Measurements from ENCODE around the gene FUT7.
"Not testable (repeated sequence)": the region's sequence is repeated elsewhere in the genome, so short reads cannot be mapped to it uniquely, and the experiment has no call there.

The FUT7 gene

GRCh38 chr9:137016436-137016835 lies 15.5 kb downstream of the FUT7 start:
- no peak for DNase-seq

DNA sequence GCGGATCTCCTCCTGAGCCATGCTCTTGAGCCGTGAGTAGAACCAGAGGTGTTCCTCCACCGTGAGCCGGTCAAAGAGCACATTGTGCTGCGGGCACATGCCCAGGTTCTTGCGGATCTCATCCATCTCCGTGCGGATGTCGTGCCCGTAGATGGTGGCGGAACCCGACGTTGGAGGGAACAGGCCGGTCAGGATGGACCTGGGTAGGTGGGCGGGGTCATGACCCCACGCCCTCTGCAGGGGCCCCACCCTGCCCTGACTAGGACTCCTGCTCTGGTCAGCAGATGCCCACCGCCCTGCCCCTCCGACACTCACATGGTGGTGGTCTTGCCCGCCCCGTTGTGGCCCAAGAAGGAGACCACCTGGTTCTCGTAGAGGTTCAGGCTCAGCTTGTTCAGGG lies 15.9 kb downstream of the FUT7 start:
- no peak for DNase-seq

DNA sequence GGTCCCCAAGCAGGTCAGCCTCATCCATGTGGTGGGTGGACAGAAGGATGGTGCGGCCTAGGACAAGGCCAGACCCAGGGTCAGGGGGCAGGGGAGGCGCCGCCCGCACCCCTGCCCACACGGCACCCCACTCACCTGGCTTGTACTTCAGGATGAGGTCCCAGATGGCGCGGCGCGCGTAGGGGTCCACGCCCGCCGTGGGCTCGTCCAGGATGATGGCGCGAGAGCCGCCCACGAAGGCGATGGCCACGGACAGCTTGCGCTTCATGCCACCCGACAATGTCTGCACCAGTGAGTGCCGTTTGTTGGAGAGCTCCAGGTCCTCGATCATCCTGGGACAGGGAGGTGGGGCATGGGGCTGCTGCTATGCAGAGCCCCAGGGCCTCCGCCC lies 16.4 kb downstream of the FUT7 start:
- DNase-seq = no peak

- no peak for DNase-seq
Measured at GRCh38 chr9:137014776-137015539, 16.9 kb downstream of the FUT7 start.

GRCh38 chr9:137014166-137014565 lies 17.7 kb downstream of the FUT7 start:
- DNase-seq = no peak

GRCh38 chr9:137013571-137013940 lies 18.3 kb downstream of the FUT7 start:
- no peak for DNase-seq

GRCh38 chr9:137012694-137013570 lies 19.0 kb downstream of the FUT7 start:
- no peak for DNase-seq

GRCh38 chr9:137011907-137012675 lies 19.8 kb downstream of the FUT7 start:
- DNase-seq = no peak

GRCh38 chr9:137011156-137011555 lies 20.7 kb downstream of the FUT7 start:
- no peak for DNase-seq

GRCh38 chr9:137009938-137010732 lies 21.8 kb downstream of the FUT7 start:
- DNase-seq = no peak

DNA sequence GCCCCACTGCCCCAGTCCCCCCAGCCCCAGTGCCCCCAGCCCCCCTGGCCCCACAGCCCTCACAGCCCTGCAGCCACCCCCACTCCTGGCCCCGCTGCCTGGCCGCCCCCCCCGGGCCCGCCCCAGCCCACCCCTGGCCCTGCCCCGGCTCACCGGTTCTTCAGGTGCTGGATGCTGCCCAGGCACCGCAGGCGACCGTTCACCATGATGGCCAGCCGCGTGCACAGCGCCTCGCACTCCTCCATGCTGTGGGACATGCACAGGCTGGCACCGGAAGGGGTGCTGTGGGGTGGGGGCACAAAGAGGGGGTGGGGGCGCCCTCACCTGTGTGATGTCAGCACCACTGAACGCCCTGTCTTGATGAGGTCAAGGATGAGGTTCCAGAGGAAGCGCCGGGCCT lies 22.7 kb downstream of the FUT7 start:
- DNase-seq = no peak

DNA sequence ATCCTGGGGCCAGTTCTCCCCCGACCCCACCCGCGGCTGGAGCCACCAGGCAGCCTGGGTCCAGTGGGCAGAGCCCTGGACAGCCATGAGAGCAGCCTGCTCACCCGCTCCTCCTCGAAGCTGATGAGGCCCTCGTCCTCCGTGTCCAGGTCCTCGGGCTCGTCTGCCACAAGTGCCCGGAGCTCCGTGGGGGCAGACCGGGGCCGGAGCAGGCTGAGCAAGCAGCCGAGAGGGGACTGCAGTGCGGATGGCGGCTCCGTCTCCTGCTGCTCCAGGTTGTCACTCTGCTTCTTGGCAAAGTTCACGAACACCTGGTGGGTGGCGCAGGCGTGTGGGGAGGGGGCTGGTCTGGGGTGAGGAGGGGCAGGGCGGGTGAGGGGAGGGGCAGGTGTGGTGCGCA lies 23.6 kb downstream of the FUT7 start:
- no peak for DNase-seq

DNA sequence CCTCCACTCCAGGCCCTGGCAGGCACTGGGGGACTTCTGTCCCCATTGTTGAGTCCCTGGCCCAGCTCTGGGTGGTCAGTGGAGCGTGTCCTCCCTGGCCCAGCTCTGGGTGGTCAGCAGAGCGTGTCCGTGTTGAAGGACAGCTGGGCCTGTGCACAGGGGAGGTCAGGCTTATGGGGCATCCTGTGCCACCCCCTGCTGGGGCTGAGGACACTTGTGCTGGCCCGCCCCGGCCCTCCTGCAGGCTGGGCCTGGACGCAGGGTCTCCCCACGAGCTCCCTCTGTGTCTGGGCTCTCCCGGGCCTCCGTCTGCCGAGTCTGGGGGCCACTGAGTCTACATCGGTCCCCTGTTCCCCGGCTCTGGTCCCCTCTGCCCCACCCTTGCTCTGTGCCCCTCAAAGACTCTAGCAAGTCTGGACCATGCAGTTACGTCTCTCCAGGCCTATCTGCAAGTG lies 24.0 kb downstream of the FUT7 start:
- DNase-seq = no peak

DNA sequence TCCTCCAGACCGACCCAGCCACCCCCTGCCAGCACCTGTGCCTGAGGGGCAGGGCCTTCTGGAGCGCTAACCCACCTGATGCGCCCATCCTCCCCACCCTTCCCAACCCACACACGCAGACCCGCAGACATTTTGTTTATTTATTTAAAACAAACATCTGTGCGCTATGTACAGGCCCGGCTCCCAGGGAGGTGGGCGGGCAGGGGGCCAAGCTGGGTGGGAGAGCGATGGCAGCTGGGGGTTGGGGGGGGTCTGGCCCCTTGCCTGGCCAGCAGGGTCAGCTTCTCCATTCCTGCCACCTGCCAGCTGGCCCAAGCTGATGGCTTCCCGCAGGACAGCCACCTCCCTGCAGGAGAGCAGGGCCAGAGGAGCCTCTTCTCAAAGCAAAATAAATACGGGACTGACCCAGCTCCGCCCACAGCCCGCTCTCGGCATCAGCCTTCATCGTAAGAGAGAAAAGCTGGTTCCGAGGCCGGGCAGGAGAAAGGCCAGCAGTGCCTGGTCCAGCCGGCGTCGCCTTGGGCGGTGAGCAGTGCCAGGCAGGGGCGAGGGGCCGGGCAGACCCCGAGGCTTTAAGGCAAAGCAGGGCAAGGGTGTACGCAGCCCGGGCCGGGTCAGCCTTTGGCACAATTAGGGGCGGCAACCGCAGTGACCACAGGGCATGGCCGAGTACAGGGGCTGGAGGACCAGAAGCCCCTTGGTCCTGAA lies 24.6 kb downstream of the FUT7 start:
- no peak for DNase-seq

DNA sequence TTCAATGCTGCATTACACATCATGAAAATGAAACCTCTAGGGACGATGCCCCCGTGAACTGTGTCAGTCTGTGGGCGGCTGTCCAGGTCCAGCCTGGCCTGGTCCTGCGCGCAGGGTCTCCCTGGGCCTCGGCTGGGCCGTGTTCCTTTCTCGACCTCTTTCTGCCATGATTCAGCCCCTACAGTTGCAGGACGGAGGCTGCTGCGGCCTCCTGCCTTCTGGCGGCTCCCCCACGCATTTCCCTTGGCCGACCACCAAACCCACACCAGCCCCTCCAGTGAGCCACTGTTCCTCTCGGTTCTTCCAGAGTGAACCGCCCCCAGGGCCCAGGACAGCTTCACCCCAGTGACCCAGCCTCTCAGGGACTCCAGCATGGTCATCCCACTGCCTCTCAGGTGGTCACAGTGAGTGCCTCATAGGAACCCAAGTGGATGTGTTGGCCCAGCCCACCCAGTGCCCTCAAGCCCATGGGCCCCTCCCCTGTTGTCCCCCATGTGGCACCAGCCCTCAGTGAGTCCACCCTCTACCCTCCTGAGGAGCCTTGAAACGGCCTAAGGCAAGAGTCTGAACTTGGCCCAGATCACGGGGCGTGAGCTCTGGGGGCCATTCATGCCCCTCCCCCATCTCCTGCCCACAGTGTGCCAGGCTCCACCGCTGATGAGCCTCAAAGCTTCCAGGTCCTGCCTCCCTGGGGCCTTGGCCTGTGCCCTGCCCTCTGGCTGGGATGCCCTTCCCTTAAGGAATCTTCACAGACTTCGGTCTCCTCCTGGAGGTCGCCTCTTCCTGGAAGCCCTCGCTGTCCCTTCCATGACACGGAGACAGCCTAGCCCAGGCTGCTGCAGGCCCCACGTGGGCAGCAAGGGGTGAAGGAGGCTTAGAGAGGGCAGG lies 25.5 kb downstream of the FUT7 start:
- DNase-seq = no peak

DNA sequence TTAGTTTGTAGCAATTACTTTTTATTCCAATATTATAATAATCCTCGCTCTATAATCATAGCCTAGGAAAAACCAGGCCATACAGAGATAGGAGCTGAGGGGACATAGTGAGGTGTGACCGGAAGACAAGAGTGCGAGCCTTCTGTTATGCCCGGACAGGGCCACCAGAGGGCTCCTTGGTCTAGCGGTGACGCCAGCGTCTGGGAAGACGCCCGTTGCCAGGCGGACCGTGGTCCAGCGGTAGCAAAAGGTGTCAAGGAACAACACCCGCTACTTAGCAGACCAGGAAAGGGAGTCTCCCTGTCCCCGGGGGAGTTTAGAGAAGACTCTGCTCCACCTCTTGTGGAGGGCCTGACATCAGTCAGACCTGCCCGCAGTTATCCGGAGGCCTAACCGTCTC lies 27.6 kb downstream of the FUT7 start:
- not testable (repeated sequence) for DNase-seq

DNA sequence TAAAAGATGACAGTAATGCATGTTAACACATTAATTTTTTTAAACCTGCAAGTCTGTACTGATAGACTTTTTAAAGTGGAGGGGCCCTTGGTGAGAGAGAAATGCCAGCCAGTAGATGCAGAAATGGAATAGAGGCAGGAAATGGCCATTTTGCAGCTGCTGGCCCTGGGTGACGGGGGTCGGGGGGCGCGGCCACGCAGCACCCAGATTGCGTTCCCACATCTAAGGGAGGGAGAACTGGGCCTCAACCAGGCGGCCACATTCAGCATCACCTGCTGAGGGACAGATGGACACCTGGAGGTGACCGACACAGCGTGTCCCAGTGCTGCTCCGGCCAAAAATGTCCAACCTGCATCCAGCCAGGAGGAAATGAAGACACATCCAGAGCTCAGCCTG lies 29.2 kb downstream of the FUT7 start:
- no peak for DNase-seq

GRCh38 chr9:137001857-137002645 lies 29.8 kb downstream of the FUT7 start:
- DNase-seq = no peak

DNA sequence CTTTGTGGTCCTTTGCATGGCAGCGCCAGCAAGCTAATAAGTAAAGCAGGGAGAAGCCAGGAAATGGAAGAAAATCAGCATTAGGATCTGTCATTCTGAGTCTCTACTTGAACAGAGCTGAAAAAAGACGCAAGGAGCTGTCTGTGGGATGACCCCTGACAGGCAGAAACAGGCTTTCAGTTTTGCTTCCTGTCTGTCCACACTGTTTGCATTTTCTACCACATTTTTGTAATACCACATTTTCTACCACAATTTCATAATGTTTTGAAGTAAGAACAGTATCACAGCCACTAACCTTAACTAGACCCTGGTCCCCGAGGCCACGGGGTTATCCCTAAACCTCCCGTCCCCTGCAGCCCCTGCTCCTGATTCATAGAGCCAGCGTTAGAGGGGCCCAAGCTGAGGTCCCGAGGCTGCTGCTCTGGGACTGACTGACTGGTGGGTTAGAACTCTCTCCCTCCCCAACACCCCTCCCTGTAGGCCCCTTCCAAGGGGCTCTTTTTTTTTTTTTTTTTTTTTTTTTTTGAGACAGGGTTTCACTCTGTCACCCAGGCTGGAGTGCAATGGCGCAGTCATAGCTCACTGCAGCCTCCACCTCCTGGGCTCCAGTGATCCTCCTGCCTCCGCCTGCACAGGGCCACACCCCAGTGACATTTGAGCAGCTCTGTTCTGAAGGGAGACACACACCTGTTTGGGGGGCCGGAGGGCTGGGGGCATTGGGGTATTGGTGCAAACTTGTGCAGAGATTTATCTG lies 31.5 kb downstream of the FUT7 start:
- no peak for DNase-seq

All from NCI-H1048 (cell line).